Muscle layer of duodenum (tissue), 2 donors: ENCODE data around the gene SMOC2.

Experiments
- H3K27ac ChIP-seq: one replicate; pipeline ENCODE4 v1.7.0; 2013; ENCODE audit warnings: mild to moderate bottlenecking, low read length
- H3K27me3 ChIP-seq: one replicate; pipeline ENCODE4 v1.7.0; 2013; ENCODE audit warnings: low read depth, mild to moderate bottlenecking, control low read depth, low read length
- H3K36me3 ChIP-seq, 2 donors: one replicate each; pipeline ENCODE4 v1.7.0; 2013; ENCODE audit warnings: low read length in 2 of 2, control low read depth in 1 of 2, mild to moderate bottlenecking in 1 of 2; ENCODE audit not compliant: insufficient read depth in 2 of 2, control insufficient read depth in 1 of 2
- H3K4me1 ChIP-seq, 2 donors: one replicate each; pipeline ENCODE4 v1.7.0; 2013; ENCODE audit warnings: low read length in 2 of 2, mild to moderate bottlenecking in 2 of 2, control low read depth in 1 of 2, moderate library complexity in 1 of 2; ENCODE audit not compliant: insufficient read depth in 2 of 2, control insufficient read depth in 1 of 2
- H3K4me3 ChIP-seq, 2 donors: one replicate each; pipeline ENCODE4 v1.7.0; 2013; ENCODE audit warnings: low read length in 2 of 2, low read depth in 1 of 2, mild to moderate bottlenecking in 1 of 2
- H3K9me3 ChIP-seq, 2 donors: one replicate each; pipeline ENCODE4 v1.7.0; 2013; ENCODE audit warnings: low read length in 2 of 2, control low read depth in 1 of 2, mild to moderate bottlenecking in 1 of 2; ENCODE audit not compliant: control insufficient read depth in 1 of 2
- donor health status: healthy.

The SMOC2 gene

DNA sequence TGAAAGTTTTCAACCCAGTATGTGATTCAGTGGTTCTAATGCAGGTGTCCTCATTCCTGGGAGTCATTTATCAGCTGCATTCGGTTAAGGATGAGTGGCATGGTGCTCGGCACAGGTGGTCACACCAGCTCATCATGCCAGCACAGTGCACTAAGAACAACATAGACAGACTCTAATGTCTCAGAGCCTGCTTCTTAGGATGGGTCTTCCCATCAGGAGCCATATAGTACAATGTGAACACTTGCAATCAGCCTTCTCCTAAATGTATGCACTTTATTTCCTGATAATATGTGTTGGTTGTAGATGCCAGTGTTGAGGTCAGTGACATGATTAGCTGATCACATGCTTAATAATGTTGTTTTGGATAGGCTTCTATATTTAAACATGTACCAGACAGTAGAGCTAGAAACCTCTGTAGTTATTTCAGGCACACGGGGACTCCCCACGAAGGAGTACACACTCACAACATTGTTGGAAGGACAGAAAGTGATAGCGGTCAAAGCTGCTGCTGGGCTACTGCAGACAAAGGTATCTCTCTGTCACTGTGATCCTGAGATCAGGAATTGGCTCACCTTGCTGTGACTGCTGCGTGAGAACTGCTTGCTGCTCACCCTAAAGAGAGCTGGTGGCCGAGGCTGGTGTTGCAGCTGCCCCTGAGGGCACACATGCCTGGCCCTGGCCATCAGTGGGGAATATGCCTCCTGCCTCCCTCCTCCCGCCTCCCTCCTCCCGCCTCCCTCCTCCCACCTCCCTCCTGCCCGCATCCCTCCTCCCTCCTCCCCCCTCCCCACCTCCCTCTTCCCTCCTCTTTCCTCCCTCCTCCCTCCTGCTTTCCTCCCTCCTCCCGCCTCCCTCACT is 195.4 kb downstream of the SMOC2 start:
- H3K27ac ChIP-seq, result no peak overlapping the region
- no peak overlapping the region for H3K4me3 ChIP-seq
- H3K27me3 ChIP-seq, result no peaks in the 10 kb centered on the region
- H3K9me3 ChIP-seq, result no peaks in the 10 kb centered on the region
- peaks cover 6 to 32% of the 10 kb centered on the region in 2 donors for H3K4me1 ChIP-seq
- no peaks in the 10 kb centered on the region for H3K36me3 ChIP-seq

GRCh38 chr6:168637834-168638233 is 196.8 kb downstream of the SMOC2 start:
- H3K9me3 ChIP-seq, result no peaks in the 10 kb centered on the region
- no peak overlapping the region for H3K4me3 ChIP-seq
- H3K36me3 ChIP-seq, result no peaks in the 10 kb centered on the region
- peaks cover 8 to 32% of the 10 kb centered on the region in 2 donors for H3K4me1 ChIP-seq
- H3K27ac ChIP-seq, result no peak overlapping the region
- H3K27me3 ChIP-seq, result no peaks in the 10 kb centered on the region

DNA sequence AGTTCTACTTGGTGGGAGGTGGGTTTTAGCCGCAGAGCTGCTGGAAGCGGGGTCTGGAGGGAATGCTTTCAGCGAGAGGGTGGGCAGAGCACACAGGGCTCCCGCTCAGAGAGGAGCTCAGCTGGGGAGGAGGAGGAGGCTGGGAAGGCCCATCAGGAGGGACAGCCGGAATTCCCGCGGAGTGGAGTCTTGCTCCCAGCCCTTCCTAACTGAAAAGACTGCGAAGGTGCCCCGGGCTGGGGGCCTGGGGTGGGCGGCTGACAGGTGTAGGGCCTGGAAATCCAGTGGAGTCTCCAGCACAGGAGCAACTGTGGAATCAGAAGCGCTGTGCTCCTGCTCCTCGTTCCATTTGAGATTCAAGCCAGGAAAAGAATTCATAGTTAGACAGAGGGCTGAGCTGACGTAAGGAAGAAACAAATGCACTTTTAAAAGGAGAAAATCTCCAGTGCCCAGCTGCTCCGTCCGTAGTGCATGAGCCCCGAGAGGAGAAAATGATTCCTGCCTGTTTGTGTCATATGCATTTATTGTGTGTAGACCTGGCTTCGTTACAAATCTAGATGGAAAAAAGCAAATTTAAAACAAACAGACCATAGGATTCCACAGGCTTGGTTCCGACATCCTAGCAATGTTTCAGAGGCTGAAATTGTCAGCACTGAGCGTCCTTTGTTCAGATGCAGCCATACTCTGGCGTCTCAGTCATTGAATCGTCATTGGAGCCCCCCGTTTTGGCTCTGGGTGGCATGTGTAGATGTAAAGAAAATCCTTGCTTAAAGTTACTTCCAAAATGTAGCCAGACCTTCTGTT is 197.7 kb downstream of the SMOC2 start:
- Histone ChIP-seq H3K36me3 (no peaks in the 10 kb centered on the region), H3K27ac (no peak overlapping the region), H3K9me3 (no peaks in the 10 kb centered on the region), H3K4me3 (peak overlapping the region in 1 of 2 donors; percentile 9), H3K4me1 (peaks cover 8 to 32% of the 10 kb centered on the region in 2 donors), H3K27me3 (no peaks in the 10 kb centered on the region)

DNA sequence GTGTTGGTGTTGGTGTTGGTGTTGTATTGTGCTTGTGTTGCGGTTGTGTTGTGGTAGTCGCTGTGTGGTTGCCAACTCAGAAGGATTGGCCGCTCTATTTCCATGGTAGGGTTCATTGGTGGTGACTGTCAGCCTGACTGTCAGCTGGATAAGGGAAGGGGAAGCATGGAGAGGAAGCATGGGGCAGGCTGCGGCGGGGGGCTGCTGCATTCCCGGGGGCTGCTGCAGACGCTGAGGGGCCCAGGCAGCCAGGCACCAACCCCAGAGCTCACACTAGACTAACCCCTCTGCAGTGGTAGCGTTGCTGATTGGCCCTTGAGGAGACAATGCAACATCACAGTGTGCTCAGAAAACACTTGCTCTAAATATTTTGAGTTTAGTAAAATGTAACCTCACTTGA is 199.2 kb downstream of the SMOC2 start:
- peaks cover 8 to 30% of the 10 kb centered on the region in 2 donors for H3K4me1 ChIP-seq
- no peaks in the 10 kb centered on the region for H3K9me3 ChIP-seq
- H3K36me3 ChIP-seq, result no peaks in the 10 kb centered on the region
- H3K27ac ChIP-seq, result no peak overlapping the region
- no peaks in the 10 kb centered on the region for H3K27me3 ChIP-seq
- no peak overlapping the region for H3K4me3 ChIP-seq

- peaks cover 8 to 26% of the 10 kb centered on the region in 2 donors for H3K4me1 ChIP-seq
- no peaks in the 10 kb centered on the region for H3K36me3 ChIP-seq
- no peaks in the 10 kb centered on the region for H3K27me3 ChIP-seq
- no peaks in the 10 kb centered on the region for H3K9me3 ChIP-seq
- no peak overlapping the region for H3K4me3 ChIP-seq
- H3K27ac ChIP-seq, result no peak overlapping the region
These were observed 199.8 kb downstream of the SMOC2 start for GRCh38 chr6:168640768-168641167.

DNA sequence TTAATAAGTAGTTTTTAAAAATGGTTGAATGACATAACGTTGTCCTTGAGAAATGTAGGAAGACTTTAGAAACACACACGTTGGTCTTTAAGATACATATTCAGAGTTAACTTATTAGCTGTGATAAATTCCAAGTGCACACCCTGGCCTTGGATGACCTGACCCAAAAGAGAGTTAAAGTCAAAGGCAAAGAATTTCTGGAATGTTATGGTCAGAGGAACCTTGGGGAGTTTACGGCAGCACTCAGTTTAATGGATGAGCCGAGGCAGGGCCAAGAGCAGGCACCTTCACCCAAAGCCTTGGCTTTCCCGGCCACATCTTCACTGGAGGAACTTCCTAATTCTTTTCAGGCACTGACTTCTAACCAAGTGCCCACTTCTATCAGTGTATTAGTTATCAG is 200.5 kb downstream of the SMOC2 start:
- Histone ChIP-seq H3K4me1 (peaks cover 8 to 21% of the 10 kb centered on the region in 2 donors), H3K9me3 (no peaks in the 10 kb centered on the region), H3K27ac (no peak overlapping the region), H3K4me3 (no peak overlapping the region), H3K36me3 (no peaks in the 10 kb centered on the region), H3K27me3 (no peaks in the 10 kb centered on the region)

- no peaks in the 10 kb centered on the region for H3K36me3 ChIP-seq
These were observed 202.4 kb downstream of the SMOC2 start for GRCh38 chr6:168643401-168643800.

GRCh38 chr6:168645326-168645725 is 204.3 kb downstream of the SMOC2 start:
- no peaks in the 10 kb centered on the region for H3K36me3 ChIP-seq
- no peaks in the 10 kb centered on the region for H3K27me3 ChIP-seq
- H3K4me3 ChIP-seq, result no peak overlapping the region
- peaks cover 2 to 8% of the 10 kb centered on the region in 2 donors for H3K4me1 ChIP-seq
- no peak overlapping the region for H3K27ac ChIP-seq
- H3K9me3 ChIP-seq, result no peaks in the 10 kb centered on the region

More at GRCh38 chr6:168643401-168643800, 202.4 kb downstream of the SMOC2 start:
- H3K9me3 ChIP-seq, result no peaks in the 10 kb centered on the region
- H3K4me1 ChIP-seq, result peaks cover 8 to 13% of the 10 kb centered on the region in 2 donors
- no peak overlapping the region for H3K4me3 ChIP-seq
- H3K27me3 ChIP-seq, result no peaks in the 10 kb centered on the region
- H3K27ac ChIP-seq, result no peak overlapping the region

- H3K27me3 ChIP-seq, result no peaks in the 10 kb centered on the region
- no peaks in the 10 kb centered on the region for H3K9me3 ChIP-seq
- H3K4me1 ChIP-seq, result no peaks in the 10 kb centered on the region
- no peaks in the 10 kb centered on the region for H3K36me3 ChIP-seq
- no peak overlapping the region for H3K27ac ChIP-seq
- H3K4me3 ChIP-seq, result no peak overlapping the region
These were observed 206.3 kb downstream of the SMOC2 start for GRCh38 chr6:168647271-168647670.

- H3K27ac ChIP-seq, result no peak overlapping the region
- H3K4me3 ChIP-seq, result no peak overlapping the region
- no peaks in the 10 kb centered on the region for H3K9me3 ChIP-seq
- H3K27me3 ChIP-seq, result no peaks in the 10 kb centered on the region
- no peaks in the 10 kb centered on the region for H3K4me1 ChIP-seq
- no peaks in the 10 kb centered on the region for H3K36me3 ChIP-seq
These were observed 207.5 kb downstream of the SMOC2 start for GRCh38 chr6:168648240-168649125.

GRCh38 chr6:168649209-168649608 is 208.2 kb downstream of the SMOC2 start:
- no peak overlapping the region for H3K4me3 ChIP-seq
- no peaks in the 10 kb centered on the region for H3K27me3 ChIP-seq
- H3K27ac ChIP-seq, result no peak overlapping the region
- no peaks in the 10 kb centered on the region for H3K9me3 ChIP-seq
- no peaks in the 10 kb centered on the region for H3K36me3 ChIP-seq
- no peaks in the 10 kb centered on the region for H3K4me1 ChIP-seq
